GM12865 (cell line): ENCODE results near the gene RAB40C.
A peak's percentile ranks its signal among the peaks of the same experiment; 100 is the strongest.

Experiments
- DNase-seq: peaks from one replicate; pipeline ENCODE4 v3.0.0; 2010; ENCODE audit warnings: low read depth
- H3K4me3 ChIP-seq: 2 replicates; pipeline ENCODE4 v1.5.1; 2011; ENCODE audit warnings: mild to moderate bottlenecking, low read depth, low read length, control low read depth
- TF ChIP-seq, protein P1 (sequence below): IDR thresholded peaks from 2 replicates; pipeline ENCODE4 v1.5.1; 2011; ENCODE audit warnings: low read length, control low read depth, low read depth, inconsistent platforms; ENCODE audit not compliant: insufficient read depth; ENCODE audit errors: missing control alignments

RAB40C gene

DNA sequence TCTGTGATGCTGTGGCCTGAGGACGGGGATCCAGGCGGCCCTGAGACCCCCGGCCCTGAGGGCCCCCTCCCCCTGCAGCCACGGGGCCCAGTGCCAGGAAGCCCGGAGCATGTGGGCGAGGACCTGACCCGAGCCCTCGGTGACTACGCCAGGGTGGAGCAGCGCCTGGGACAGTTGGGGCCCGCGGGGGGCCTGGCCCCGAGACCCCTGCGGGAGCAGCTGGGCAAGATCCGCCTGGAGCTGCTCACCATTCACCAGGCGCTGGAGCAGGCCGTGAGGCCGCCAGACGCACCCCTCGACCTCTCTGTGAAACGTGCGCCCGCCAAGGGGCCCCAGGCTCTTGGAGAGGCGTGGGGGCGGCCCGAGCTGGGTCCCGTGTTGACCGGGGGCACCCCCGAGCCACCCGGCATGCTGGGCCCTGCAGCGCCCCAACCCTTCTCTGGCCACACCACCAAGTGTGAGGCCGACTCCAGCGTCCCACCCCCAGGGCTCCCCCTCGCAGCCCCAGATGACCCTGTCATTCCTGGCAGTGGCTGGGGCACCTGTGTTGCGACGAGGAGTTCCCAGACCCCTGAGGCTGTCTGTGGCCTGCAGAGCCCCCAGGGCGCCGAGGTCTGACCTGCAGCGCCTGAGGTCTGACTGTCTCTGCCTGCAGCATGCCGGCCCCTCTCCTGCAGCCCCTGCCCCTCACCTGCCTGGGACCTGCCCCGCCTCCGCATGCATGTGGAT lies 25.0 kb upstream of the RAB40C start:
- DNase-seq = no peak
- no peak overlapping the region for H3K4me3 ChIP-seq
- TF ChIP-seq, protein P1, sequence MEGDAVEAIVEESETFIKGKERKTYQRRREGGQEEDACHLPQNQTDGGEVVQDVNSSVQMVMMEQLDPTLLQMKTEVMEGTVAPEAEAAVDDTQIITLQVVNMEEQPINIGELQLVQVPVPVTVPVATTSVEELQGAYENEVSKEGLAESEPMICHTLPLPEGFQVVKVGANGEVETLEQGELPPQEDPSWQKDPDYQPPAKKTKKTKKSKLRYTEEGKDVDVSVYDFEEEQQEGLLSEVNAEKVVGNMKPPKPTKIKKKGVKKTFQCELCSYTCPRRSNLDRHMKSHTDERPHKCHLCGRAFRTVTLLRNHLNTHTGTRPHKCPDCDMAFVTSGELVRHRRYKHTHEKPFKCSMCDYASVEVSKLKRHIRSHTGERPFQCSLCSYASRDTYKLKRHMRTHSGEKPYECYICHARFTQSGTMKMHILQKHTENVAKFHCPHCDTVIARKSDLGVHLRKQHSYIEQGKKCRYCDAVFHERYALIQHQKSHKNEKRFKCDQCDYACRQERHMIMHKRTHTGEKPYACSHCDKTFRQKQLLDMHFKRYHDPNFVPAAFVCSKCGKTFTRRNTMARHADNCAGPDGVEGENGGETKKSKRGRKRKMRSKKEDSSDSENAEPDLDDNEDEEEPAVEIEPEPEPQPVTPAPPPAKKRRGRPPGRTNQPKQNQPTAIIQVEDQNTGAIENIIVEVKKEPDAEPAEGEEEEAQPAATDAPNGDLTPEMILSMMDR = no peak

- TF ChIP-seq, protein P1 = no peak
- H3K4me3 ChIP-seq = no peak overlapping the region
- no peak for DNase-seq
These were observed 24.2 kb upstream of the RAB40C start for GRCh38 chr16:565419-566330.

DNA sequence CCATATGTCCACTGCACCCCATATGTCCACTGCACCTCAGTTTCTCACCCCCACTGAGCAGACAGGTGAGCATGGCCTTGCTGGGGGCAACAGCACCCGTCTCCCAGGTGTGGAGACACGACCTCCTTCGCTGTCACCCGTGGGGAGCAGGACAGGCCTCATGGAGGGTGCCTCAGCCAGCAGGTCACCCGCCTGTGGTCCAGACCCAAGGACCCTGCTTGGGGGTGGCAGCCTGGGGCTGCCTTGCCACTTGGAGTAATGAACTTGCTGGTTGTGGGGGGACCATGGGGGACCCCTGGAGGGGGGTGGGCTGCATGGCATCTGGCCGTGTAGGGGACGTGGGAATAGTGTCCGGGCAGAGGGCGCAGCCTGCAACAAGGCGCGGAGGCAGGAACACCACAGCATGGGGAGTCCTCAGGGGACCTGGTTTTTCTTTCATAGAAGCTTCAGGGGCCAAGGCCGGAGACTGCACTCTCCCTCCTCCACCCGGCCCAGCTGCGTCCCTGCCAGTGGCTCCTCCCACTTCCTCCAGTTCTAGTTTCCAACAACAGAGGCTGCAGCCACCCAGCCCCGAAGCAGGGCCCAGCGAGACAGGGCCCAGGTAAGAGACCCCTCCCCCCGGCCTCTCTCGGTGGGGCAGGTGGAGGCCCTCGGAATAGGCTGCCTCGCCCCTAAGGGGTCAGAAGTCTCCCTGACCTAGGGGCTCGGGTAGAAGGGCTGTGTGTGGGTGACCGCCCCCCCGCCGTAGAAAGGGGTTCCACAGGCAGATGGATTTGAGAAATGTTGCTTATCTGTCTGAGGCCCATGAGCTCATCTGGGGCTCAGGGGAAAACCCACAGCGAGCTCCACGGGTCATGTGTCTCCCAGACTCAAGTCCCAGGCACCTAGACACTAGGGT lies 23.1 kb upstream of the RAB40C start, which contains the start of gene NHLRC4:
Gene NHLRC4, plus strand, starts transcription at position 531 of the 898 bp plus-strand sequence. CDS start 1,043 bp downstream, outside the sequence.
- TF ChIP-seq, protein P1 = no peak
- H3K4me3 ChIP-seq = peak within 1 kb of the TSS; percentile 52
- peak; percentile 86 for DNase-seq

DNA sequence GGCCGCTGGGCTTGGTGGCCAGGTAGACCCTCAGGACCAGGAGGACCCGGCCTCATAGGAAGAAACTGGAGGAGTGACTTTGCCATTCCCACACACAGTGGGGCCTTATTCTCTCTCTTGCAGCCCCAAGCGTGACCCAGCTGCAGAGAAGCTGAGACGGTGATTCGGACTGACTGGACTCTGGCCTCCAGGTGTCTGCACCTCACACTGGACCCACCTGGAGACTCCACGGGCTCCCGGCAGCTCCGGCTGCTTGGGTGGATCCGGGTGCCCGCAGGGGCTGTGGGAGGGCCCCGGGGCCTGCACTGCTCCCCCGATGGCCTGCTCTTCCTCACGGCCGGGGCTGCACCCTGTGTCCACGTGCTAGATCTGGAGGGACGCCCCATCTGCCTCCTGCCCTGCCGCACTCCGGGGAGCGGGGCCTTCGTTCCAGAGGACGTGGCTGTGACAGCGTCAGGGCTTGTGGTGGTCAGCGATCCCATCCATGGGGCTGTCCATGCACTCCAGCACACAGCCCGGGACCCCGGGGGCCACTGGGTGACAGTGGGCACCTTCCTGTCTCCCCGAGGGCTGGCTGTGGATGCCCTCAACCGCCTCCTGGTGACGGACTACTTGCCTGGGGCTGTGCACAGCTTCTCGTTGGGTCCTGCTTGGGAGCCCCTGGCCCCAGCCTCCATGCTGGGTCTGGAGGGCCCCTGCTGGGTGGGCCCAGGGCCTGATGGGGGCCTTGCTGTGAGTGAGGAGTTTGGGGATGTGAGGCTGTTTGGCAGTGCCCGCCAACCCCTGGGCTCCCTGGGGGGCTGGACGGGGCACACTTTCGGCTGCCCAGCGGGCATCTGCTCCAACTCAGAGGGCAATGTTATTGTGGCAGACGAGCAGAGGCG lies 22.3 kb upstream of the RAB40C start:
- TF ChIP-seq, protein P1 = no peak
- peak overlapping the region; percentile 52 for H3K4me3 ChIP-seq
- no peak for DNase-seq

DNA sequence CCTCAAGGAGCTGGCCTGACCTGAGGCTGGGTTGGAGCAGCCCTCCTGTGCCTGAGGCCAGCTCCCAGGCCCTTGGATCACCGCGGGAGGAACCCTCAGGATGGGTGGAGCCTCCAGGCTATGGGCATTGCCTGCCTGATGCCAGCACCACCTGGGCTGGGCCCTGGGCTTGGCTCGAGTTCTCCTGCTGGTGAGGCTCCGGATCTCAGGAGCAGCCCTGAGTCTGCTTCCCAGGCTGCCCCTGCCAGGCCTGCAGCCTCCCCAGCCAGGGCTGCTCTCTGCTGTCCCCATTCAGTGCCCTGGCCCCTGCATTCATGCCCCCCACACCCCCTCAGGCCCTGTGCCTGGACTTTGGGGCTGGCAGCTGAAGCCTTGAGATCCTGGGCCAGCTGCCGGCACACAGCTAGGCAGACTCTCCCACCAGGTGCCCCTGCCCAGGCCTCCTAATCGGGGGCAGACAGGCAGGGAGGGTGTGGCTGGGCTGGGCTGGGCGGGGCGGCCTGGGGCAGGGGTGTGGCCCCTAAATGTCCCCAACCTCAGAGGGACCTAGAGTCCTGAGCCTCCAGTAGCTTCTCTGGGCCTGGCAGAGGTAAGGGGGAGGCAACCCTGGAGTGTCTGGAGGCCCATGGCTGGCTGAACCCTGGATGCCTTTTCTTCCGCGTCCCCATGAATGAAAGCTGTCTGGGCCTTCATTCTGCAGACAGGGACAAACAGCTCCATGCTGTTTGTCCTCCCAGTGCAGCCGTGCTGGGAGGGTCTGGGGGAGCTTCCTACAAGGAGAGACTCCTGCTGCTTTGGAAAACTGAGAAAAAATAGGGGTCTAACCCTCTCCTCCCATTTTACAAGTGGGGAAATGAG lies 21.2 kb upstream of the RAB40C start:
- TF ChIP-seq, protein P1 = no peak
- no peak for DNase-seq
- peak overlapping the region; percentile 77 for H3K4me3 ChIP-seq
